Mammary epithelial cell (primary cell): ENCODE results near the gene OARD1.

Experiments used
- CTCF ChIP-seq, 2 donors: IDR thresholded peaks in 1 of 2; conservative IDR thresholded peaks in 1 of 2; 2 replicates each; pipeline ENCODE4 v1.5.1; 2011 to 2012; ENCODE audit warnings: inconsistent platforms in 2 of 2, low read length in 2 of 2, mild to moderate bottlenecking in 2 of 2, control low read depth in 1 of 2, low read depth in 1 of 2; ENCODE audit not compliant: insufficient read depth in 1 of 2; ENCODE audit errors: extremely low read depth in 1 of 2
- EZH2 ChIP-seq: IDR thresholded peaks from 2 replicates; pipeline ENCODE4 v1.6.1; 2012; ENCODE audit warnings: low read length, inconsistent platforms, borderline replicate concordance

- TF ChIP-seq CTCF (conservative IDR thresholded peaks at IDR 0.05 in 1 of 2, IDR thresholded peaks at IDR 0.05 in 1 of 2; ENCODE audit: extremely low read depth in 1 of 2, insufficient read depth in 1 of 2, low read depth in 1 of 2, low read length in 2 of 2) (no peak), EZH2 (no peak)
Observed at GRCh38 chr6:41038205-41038604, 34.0 kb downstream of the OARD1 start.
